H9 (cell line): Measurements from ENCODE around the gene TMEM266. TPM values are rescaled to one million over a fixed set of nuclear protein-coding genes. Genes with fewer than 3 reads are reported as not detected.

Experiments
- DNase-seq: peaks from one replicate; pipeline ENCODE4 v3.0.0-alpha.2; 2017
- H2AFZ ChIP-seq: one replicate; pipeline ENCODE4 v1.6.1; 2013; ENCODE audit warnings: mild to moderate bottlenecking, low read length, control low read depth, moderate library complexity
- H2AK5ac ChIP-seq: 2 replicates; pipeline ENCODE4 v1.6.1; 2013; ENCODE audit warnings: low read length, control low read depth, mixed read lengths; ENCODE audit not compliant: insufficient read length
- H2BK120ac ChIP-seq: one replicate; pipeline ENCODE4 v1.6.1; 2013; ENCODE audit warnings: low read depth, mild to moderate bottlenecking, low read length, control low read depth, inconsistent platforms; ENCODE audit not compliant: poor library complexity, severe bottlenecking
- H2BK12ac ChIP-seq: 2 replicates; pipeline ENCODE4 v1.6.1; 2013; ENCODE audit warnings: low read length, control low read depth, mixed read lengths, low read depth; ENCODE audit not compliant: insufficient read length
- H2BK15ac ChIP-seq: 2 replicates; pipeline ENCODE4 v1.6.1; 2013; ENCODE audit warnings: low read depth, low read length, control low read depth
- H2BK20ac ChIP-seq: one replicate; pipeline ENCODE4 v1.6.1; 2013; ENCODE audit warnings: low read depth, mild to moderate bottlenecking, low read length, control low read depth, inconsistent platforms; ENCODE audit not compliant: poor library complexity, severe bottlenecking
- H2BK5ac ChIP-seq: 2 replicates; pipeline ENCODE4 v1.6.1; 2013; ENCODE audit warnings: low read length, control low read depth, mixed read lengths; ENCODE audit not compliant: insufficient read length
- H3K14ac ChIP-seq: 2 replicates; pipeline ENCODE4 v1.6.1; 2013; ENCODE audit warnings: low read length, control low read depth; ENCODE audit not compliant: insufficient read depth
- H3K18ac ChIP-seq: 2 replicates; pipeline ENCODE4 v1.6.1; 2013; ENCODE audit warnings: low read depth, mild to moderate bottlenecking, mixed read lengths, low read length, control low read depth; ENCODE audit not compliant: insufficient read length
- H3K23ac ChIP-seq: 2 replicates; pipeline ENCODE4 v1.6.1; 2013; ENCODE audit warnings: low read length, control low read depth, mixed read lengths, low read depth; ENCODE audit not compliant: insufficient read length
- H3K23me2 ChIP-seq: 2 replicates; pipeline ENCODE4 v1.6.1; 2013; ENCODE audit warnings: low read depth, mild to moderate bottlenecking, mixed read lengths, low read length, control low read depth; ENCODE audit not compliant: insufficient read length, poor library complexity, severe bottlenecking
- H3K27ac ChIP-seq: 2 replicates; pipeline ENCODE4 v1.5.1; 2013; ENCODE audit warnings: low read length, control low read depth, mixed read lengths, low read depth; ENCODE audit not compliant: insufficient read length
- H3K27me3 ChIP-seq: 2 replicates; pipeline ENCODE4 v1.6.1; 2013; ENCODE audit warnings: low read length, control low read depth, inconsistent platforms; ENCODE audit not compliant: insufficient read depth
- H3K4ac ChIP-seq: 2 replicates; pipeline ENCODE4 v1.6.1; 2013; ENCODE audit warnings: low read depth, mild to moderate bottlenecking, control low read depth, inconsistent platforms, low read length, moderate library complexity
- H3K4me1 ChIP-seq: 2 replicates; pipeline ENCODE4 v1.6.1; 2013; ENCODE audit warnings: low read length, control low read depth, inconsistent platforms; ENCODE audit not compliant: insufficient read depth
- H3K4me2 ChIP-seq: 2 replicates; pipeline ENCODE4 v1.6.1; 2013; ENCODE audit warnings: low read length, control low read depth, mixed read lengths; ENCODE audit not compliant: insufficient read length, insufficient read depth
- H3K56ac ChIP-seq: 2 replicates; pipeline ENCODE4 v1.6.1; 2013; ENCODE audit warnings: low read depth, mild to moderate bottlenecking, mixed read lengths, low read length, control low read depth; ENCODE audit not compliant: insufficient read length
- H3K79me1 ChIP-seq: 2 replicates; pipeline ENCODE4 v1.6.1; 2013; ENCODE audit warnings: low read depth, mild to moderate bottlenecking, moderate library complexity, low read length, control low read depth, inconsistent platforms; ENCODE audit not compliant: insufficient read depth, poor library complexity, severe bottlenecking
- H3K79me2 ChIP-seq: 2 replicates; pipeline ENCODE4 v1.6.1; 2013; ENCODE audit warnings: low read length, control low read depth, inconsistent platforms; ENCODE audit not compliant: insufficient read depth
- H3K9ac ChIP-seq: 2 replicates; pipeline ENCODE4 v1.6.1; 2013; ENCODE audit warnings: low read length, control low read depth, mixed read lengths; ENCODE audit not compliant: insufficient read length; ENCODE audit errors: extremely low read depth
- H3K9me3 ChIP-seq: one replicate; pipeline ENCODE4 v1.6.1; 2013; ENCODE audit warnings: low read depth, low read length, inconsistent platforms; ENCODE audit not compliant: control insufficient read depth
- H3T11ph ChIP-seq: one replicate; pipeline ENCODE4 v1.6.1; 2013; ENCODE audit warnings: mild to moderate bottlenecking, low read length, control low read depth, inconsistent platforms
- H4K20me1 ChIP-seq: one replicate; pipeline ENCODE4 v1.6.1; 2013; ENCODE audit not compliant: control insufficient read depth, insufficient read length, insufficient read depth
- H4K5ac ChIP-seq: 2 replicates; pipeline ENCODE4 v1.6.1; 2013; ENCODE audit warnings: low read depth, mild to moderate bottlenecking, mixed read lengths, low read length, control low read depth; ENCODE audit not compliant: insufficient read length
- H4K8ac ChIP-seq: replicated peaks from 2 replicates; pipeline ENCODE4 v1.6.1; 2013; ENCODE audit warnings: low read length, control low read depth, mixed read lengths, low read depth; ENCODE audit not compliant: insufficient read length
- H4K91ac ChIP-seq: 2 replicates; pipeline ENCODE4 v1.6.1; 2013; ENCODE audit warnings: low read depth, mild to moderate bottlenecking, moderate library complexity, mixed read lengths, low read length, control low read depth; ENCODE audit not compliant: insufficient read length
- H3K27ac Mint-ChIP-seq, 3 experiments: 2 replicates in 2 of 3; 3 replicates in 1 of 3; pipeline ENCODE4 v1.8.0; 2020 to 2021; ENCODE audit warnings: mixed read lengths in 3 of 3, mild to moderate bottlenecking in 1 of 3, moderate library complexity in 1 of 3
- H3K27me3 Mint-ChIP-seq: 2 replicates; pipeline ENCODE4 v1.8.0; 2021; ENCODE audit warnings: low read depth, mild to moderate bottlenecking, moderate library complexity, mixed read lengths
- H3K36me3 Mint-ChIP-seq, 3 experiments: 2 replicates in 2 of 3; 3 replicates in 1 of 3; pipeline ENCODE4 v1.8.0; 2020 to 2021; ENCODE audit warnings: low read depth in 3 of 3, mixed read lengths in 3 of 3; ENCODE audit not compliant: insufficient read depth in 1 of 3
- H3K4me1 Mint-ChIP-seq, 2 experiments: 2 replicates each; pipeline ENCODE4 v1.8.0; 2020; ENCODE audit warnings: mixed read lengths in 2 of 2
- H3K4me3 Mint-ChIP-seq, 2 experiments: 2 replicates in 1 of 2; 3 replicates in 1 of 2; pipeline ENCODE4 v1.8.0; 2020 to 2021; ENCODE audit warnings: mild to moderate bottlenecking in 2 of 2, mixed read lengths in 2 of 2, moderate library complexity in 1 of 2
- H3K9me3 Mint-ChIP-seq, 2 experiments: 2 replicates in 1 of 2; 3 replicates in 1 of 2; pipeline ENCODE4 v1.8.0; 2020; ENCODE audit warnings: mild to moderate bottlenecking in 2 of 2, mixed read lengths in 2 of 2, moderate library complexity in 1 of 2
- WGBS: extraction: QIAGEN DNeasy Blood & Tissue Kit; methylation state at CpG from one replicate; pipeline ENCODE4 v1.1.7; 2013; ENCODE audit warnings: missing lambda C conversion rate, low lambda C conversion rate, mixed read lengths; ENCODE audit not compliant: insufficient read length; ENCODE audit errors: extremely low coverage; 5-methylcytosine and 5-hydroxymethylcytosine counted together
- total RNA-seq: library from RNA; stranded (reverse); gene quantifications from 2 replicates; pipeline ENCODE4 v1.2.1, GENCODE V29; 2021
- TF ChIP-seq, protein P1 (sequence below): fragments of 200-600 bp; sonication (generic); conservative IDR thresholded peaks from 3 replicates; pipeline ENCODE4 v1.8.0; 2021; ENCODE audit warnings: antibody characterized with exemption, mild to moderate bottlenecking

Gene TMEM266
- total RNA-seq, 1 experiment from 2014 or later = 0.81 TPM

DNA sequence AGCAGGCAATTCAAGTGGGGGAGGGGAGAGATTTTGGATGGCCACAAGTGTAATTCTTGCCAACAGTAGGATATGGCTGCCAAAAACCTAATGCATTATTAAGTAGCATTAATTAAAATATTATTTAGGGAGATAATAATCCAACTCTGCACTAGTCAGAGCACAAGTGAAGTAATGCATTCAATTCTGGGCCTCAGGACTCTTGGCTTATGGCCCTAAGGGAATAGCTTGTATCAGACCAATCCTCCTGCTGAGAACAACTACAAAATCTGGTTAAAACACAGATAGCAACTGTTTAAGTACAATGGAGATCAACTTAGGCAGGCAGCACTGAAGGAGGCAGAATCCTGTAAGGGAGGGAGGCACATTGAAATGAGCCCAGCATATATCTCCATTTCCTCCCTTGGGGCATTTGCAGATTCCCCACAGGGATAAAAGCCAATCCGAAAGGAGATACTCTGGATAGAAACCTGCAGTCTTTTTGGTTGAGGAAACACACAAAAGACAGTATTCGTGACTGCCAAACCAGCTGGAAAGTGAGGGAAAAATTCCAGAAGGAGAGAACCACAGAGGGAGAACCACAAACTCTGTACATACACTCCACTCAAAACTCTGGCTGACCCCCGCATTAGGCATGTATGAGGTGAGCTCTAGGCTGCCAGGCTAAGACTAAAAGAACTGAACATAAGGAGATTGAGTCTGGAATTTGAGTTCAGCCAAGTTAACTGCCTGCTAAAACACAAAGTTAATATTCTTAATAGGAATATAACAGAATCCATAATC lies 194.1 kb downstream of the TMEM266 start:
- Histone ChIP-seq H3K4me1 (peaks cover 2% of the 10 kb centered on the region; the same call in 1 of the 2 replicates), H3K9ac (no peak overlapping the region), H3K56ac (no peak overlapping the region), H2BK120ac (no peak overlapping the region), H3T11ph (no peak overlapping the region), H3K27me3 (no peaks in the 10 kb centered on the region), H3K4ac (no peak overlapping the region), H2AK5ac (no peak overlapping the region), H3K79me1 (no peaks in the 10 kb centered on the region), H3K23me2 (no peaks in the 10 kb centered on the region), H3K14ac (no peak overlapping the region), H3K23ac (no peak overlapping the region), H3K79me2 (no peaks in the 10 kb centered on the region), H2BK12ac (no peak overlapping the region), H2AFZ (no peak overlapping the region), H3K9me3 (no peaks in the 10 kb centered on the region), H2BK15ac (no peak overlapping the region), H2BK5ac (no peak overlapping the region), H4K5ac (no peak overlapping the region), H4K91ac (no peak overlapping the region), H2BK20ac (no peak overlapping the region), H3K27ac (no peak overlapping the region), H4K8ac (no peak overlapping the region), H3K4me2 (no peak overlapping the region), H4K20me1 (no peaks in the 10 kb centered on the region), H3K18ac (no peak overlapping the region)
- Mint-ChIP-seq H3K27me3 (no peaks in the 10 kb centered on the region), H3K36me3 (peaks cover 0 to 11% (median 4%) of the 10 kb centered on the region in 3 experiments; a peak in 4 of 7 replicates), H3K9me3 (no peaks in the 10 kb centered on the region), H3K4me3 (no peak overlapping the region), H3K27ac (peak overlapping the region in 2 of 3 experiments; percentile 8 to 68; a peak in 4 of 7 replicates), H3K4me1 (peaks cover 16 to 18% of the 10 kb centered on the region in 2 experiments)
- TF ChIP-seq, protein P1, sequence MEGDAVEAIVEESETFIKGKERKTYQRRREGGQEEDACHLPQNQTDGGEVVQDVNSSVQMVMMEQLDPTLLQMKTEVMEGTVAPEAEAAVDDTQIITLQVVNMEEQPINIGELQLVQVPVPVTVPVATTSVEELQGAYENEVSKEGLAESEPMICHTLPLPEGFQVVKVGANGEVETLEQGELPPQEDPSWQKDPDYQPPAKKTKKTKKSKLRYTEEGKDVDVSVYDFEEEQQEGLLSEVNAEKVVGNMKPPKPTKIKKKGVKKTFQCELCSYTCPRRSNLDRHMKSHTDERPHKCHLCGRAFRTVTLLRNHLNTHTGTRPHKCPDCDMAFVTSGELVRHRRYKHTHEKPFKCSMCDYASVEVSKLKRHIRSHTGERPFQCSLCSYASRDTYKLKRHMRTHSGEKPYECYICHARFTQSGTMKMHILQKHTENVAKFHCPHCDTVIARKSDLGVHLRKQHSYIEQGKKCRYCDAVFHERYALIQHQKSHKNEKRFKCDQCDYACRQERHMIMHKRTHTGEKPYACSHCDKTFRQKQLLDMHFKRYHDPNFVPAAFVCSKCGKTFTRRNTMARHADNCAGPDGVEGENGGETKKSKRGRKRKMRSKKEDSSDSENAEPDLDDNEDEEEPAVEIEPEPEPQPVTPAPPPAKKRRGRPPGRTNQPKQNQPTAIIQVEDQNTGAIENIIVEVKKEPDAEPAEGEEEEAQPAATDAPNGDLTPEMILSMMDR = no peak
- no CpG with 5 or more reads among the region's 3 CpGs for WGBS
- DNase-seq = peak; percentile 67

Other genes starting within 250 kb of the TMEM266 start
- 29.6 and 31.8 TPM in 2 replicates for gene UBE2Q2, start 216.5 kb upstream of the TMEM266 start, total RNA-seq
- 59.2 and 59.9 TPM in 2 replicates for gene FBXO22, start 156.1 kb upstream of the TMEM266 start, total RNA-seq
- gene NRG4, start 47.6 kb upstream of the TMEM266 start, total RNA-seq = not detected in 2 replicates